Inflammatory macrophage treated with lipopolysaccharide for 1 hour (primary cell): ENCODE measurements around the gene MTMR10.

ENCODE experiments used
- DNase-seq, 2 donors: peaks; one replicate each; pipeline ENCODE4 v3.0.0-alpha.2; 2020 to 2022

The MTMR10 gene

GRCh38 chr15:30953731-30954378, 37.6 kb downstream of the MTMR10 start:
- DNase-seq, result no peak

- no peak for DNase-seq
Observed at GRCh38 chr15:30953183-30953582, 38.2 kb downstream of the MTMR10 start.

GRCh38 chr15:30943654-30944335, 47.6 kb downstream of the MTMR10 start:
- no peak for DNase-seq

GRCh38 chr15:30941520-30941919, 49.9 kb downstream of the MTMR10 start:
- DNase-seq, result no peak

- no peak for DNase-seq
Observed at GRCh38 chr15:30940359-30940758, 51.1 kb downstream of the MTMR10 start.

- DNase-seq, result no peak
Observed at GRCh38 chr15:30939161-30939560, 52.3 kb downstream of the MTMR10 start.

- no peak for DNase-seq
Observed at GRCh38 chr15:30933293-30933692, 58.1 kb downstream of the MTMR10 start.

- DNase-seq, result no peak
Observed at GRCh38 chr15:30930422-30930821, 61.0 kb downstream of the MTMR10 start.

- no peak for DNase-seq
Observed at GRCh38 chr15:30929982-30930381, 61.4 kb downstream of the MTMR10 start.

- DNase-seq, result no peak
Observed at GRCh38 chr15:30929064-30929669, 62.3 kb downstream of the MTMR10 start.

- DNase-seq, result no peak
Observed at GRCh38 chr15:30928076-30928475, 63.4 kb downstream of the MTMR10 start.

- no peak for DNase-seq
Observed at GRCh38 chr15:30927148-30927761, 64.2 kb downstream of the MTMR10 start.

GRCh38 chr15:30926161-30926560, 65.3 kb downstream of the MTMR10 start:
- no peak for DNase-seq

GRCh38 chr15:30925686-30926085, 65.7 kb downstream of the MTMR10 start:
- no peak for DNase-seq

GRCh38 chr15:30924353-30924752, 67.1 kb downstream of the MTMR10 start:
- no peak for DNase-seq

- no peak for DNase-seq
Observed at GRCh38 chr15:30923429-30923828, 68.0 kb downstream of the MTMR10 start.

- no peak for DNase-seq
Observed at GRCh38 chr15:30922480-30923311, 68.7 kb downstream of the MTMR10 start.

GRCh38 chr15:30921781-30922479, 69.5 kb downstream of the MTMR10 start:
- DNase-seq, result no peak

- no peak for DNase-seq
Observed at GRCh38 chr15:30921106-30921505, 70.3 kb downstream of the MTMR10 start.

GRCh38 chr15:30919877-30920550, 71.4 kb downstream of the MTMR10 start:
- DNase-seq, result no peak

- no peak for DNase-seq
Observed at GRCh38 chr15:30918366-30918765, 73.1 kb downstream of the MTMR10 start.

- no peak for DNase-seq
Observed at GRCh38 chr15:30917675-30918074, 73.8 kb downstream of the MTMR10 start.
